GM12878 (cell line): ENCODE results near the gene DOLPP1.

Experiments
- CHD4 ChIP-seq: fragments of 200-600 bp; sonication (generic); IDR thresholded peaks from 2 replicates; pipeline ENCODE4 v1.6.1; 2016; ENCODE audit warnings: mild to moderate bottlenecking
- EP300 ChIP-seq, 2 experiments: fragments of 150-350 bp in 1 of 2; IDR thresholded peaks; 2 replicates each; pipeline ENCODE4 v1.6.1; 2011 to 2012; ENCODE audit warnings: low read depth in 2 of 2, low read length in 2 of 2, borderline replicate concordance in 1 of 2, improper control_type of control experiment in 1 of 2, inconsistent platforms in 1 of 2; ENCODE audit not compliant: control insufficient read depth in 1 of 2
- IRF4 ChIP-seq: IDR thresholded peaks from 2 replicates; pipeline ENCODE4 v1.6.1; 2011; ENCODE audit warnings: low read depth, low read length
- JUNB ChIP-seq: IDR thresholded peaks from 2 replicates; pipeline ENCODE4 v1.6.1; 2016; ENCODE audit warnings: antibody characterized with exemption, mild to moderate bottlenecking
- MYC ChIP-seq: IDR thresholded peaks from 2 replicates; pipeline ENCODE4 v1.6.1; 2011; ENCODE audit warnings: mild to moderate bottlenecking, low read length, moderate library complexity, inconsistent platforms; ENCODE audit not compliant: insufficient read depth, insufficient replicate concordance, insufficient read length, severe bottlenecking
- POLR2AphosphoS5 ChIP-seq: IDR thresholded peaks from 2 replicates; pipeline ENCODE4 v1.6.1; 2011; ENCODE audit warnings: mild to moderate bottlenecking, low read length, inconsistent platforms
- SIN3A ChIP-seq: IDR thresholded peaks from 2 replicates; pipeline ENCODE4 v1.6.1; 2012; ENCODE audit warnings: low read depth, low read length, improper control_type of control experiment
- SREBF2 ChIP-seq: IDR thresholded peaks from 2 replicates; pipeline ENCODE4 v1.6.1; 2012; ENCODE audit warnings: mild to moderate bottlenecking, low read length
- TF ChIP-seq, protein P1 (sequence below), 3 experiments: IDR thresholded peaks in 2 of 3; conservative IDR thresholded peaks in 1 of 3; 2 replicates each; pipeline ENCODE4 v1.5.1; 2011; ENCODE audit warnings: low read depth in 3 of 3, low read length in 3 of 3, mild to moderate bottlenecking in 3 of 3, control low read depth in 2 of 3, moderate library complexity in 2 of 3, inconsistent platforms in 1 of 3, mixed read lengths in 1 of 3; ENCODE audit not compliant: control insufficient read depth in 2 of 3, insufficient read depth in 1 of 3; ENCODE audit errors: extremely low read depth in 1 of 3
- TF ChIP-seq, protein P2 (sequence below): fragments of 150-350 bp; IDR thresholded peaks from 2 replicates; pipeline ENCODE4 v1.6.1; 2014; ENCODE audit warnings: mild to moderate bottlenecking, low read depth, low read length
- TF ChIP-seq, protein P3 (sequence below): IDR thresholded peaks from 2 replicates; pipeline ENCODE4 v1.6.1; 2012; ENCODE audit warnings: improper control_type of control experiment, low read depth, low read length; ENCODE audit not compliant: insufficient replicate concordance

DNA sequence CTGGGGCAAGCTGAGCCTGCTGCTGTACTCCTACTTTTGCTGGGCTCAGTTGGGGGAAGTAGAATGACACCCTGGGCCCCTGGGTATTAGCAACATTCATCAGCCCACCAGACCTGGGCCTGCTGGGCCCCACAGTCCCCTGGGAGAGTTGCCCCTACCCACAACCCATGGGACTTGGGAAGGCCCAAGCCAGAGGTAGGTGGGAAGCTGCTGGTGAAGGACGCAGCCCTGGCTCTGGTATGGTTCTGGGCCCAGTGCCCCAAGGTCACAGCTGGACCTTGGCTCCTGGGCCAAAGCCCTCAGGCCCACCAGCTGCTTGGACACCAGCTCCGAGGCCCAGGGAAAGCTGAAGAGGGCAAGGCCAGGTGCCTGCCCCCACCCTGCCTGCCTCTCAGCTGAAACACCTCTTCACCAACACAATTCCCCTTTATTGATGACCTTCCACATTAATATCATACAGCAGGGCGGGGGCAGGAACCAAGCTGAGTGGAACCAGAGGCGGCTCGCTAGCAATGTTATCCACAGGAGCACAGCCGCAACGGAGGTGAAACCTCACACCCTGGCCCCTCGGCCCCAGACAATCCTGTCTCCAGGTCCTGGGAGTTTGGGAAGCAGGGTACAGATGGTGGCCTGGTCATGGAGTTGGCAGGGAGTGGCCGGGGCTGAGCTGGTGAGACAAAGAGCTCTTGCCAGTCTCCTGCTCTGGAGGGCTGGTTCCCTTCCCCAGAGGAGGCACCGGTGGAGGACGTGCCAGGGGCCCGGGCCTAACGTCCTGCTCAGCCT is 13.7 kb downstream of the DOLPP1 start:
- TF ChIP-seq, protein P1, sequence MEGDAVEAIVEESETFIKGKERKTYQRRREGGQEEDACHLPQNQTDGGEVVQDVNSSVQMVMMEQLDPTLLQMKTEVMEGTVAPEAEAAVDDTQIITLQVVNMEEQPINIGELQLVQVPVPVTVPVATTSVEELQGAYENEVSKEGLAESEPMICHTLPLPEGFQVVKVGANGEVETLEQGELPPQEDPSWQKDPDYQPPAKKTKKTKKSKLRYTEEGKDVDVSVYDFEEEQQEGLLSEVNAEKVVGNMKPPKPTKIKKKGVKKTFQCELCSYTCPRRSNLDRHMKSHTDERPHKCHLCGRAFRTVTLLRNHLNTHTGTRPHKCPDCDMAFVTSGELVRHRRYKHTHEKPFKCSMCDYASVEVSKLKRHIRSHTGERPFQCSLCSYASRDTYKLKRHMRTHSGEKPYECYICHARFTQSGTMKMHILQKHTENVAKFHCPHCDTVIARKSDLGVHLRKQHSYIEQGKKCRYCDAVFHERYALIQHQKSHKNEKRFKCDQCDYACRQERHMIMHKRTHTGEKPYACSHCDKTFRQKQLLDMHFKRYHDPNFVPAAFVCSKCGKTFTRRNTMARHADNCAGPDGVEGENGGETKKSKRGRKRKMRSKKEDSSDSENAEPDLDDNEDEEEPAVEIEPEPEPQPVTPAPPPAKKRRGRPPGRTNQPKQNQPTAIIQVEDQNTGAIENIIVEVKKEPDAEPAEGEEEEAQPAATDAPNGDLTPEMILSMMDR (IDR thresholded peaks at IDR 0.05 in 2 of 3, conservative IDR thresholded peaks at IDR 0.05 in 1 of 3; ENCODE audit: control insufficient read depth in 2 of 3, extremely low read depth in 1 of 3, insufficient read depth in 1 of 3, low read depth in 3 of 3, low read length in 3 of 3): no peak
- TF ChIP-seq SIN3A: no peak
- no peak for TF ChIP-seq MYC
- no peak for TF ChIP-seq IRF4
- TF ChIP-seq, protein P2, sequence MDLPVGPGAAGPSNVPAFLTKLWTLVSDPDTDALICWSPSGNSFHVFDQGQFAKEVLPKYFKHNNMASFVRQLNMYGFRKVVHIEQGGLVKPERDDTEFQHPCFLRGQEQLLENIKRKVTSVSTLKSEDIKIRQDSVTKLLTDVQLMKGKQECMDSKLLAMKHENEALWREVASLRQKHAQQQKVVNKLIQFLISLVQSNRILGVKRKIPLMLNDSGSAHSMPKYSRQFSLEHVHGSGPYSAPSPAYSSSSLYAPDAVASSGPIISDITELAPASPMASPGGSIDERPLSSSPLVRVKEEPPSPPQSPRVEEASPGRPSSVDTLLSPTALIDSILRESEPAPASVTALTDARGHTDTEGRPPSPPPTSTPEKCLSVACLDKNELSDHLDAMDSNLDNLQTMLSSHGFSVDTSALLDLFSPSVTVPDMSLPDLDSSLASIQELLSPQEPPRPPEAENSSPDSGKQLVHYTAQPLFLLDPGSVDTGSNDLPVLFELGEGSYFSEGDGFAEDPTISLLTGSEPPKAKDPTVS: no peak
- TF ChIP-seq POLR2AphosphoS5: no peak
- no peak for TF ChIP-seq SREBF2
- TF ChIP-seq, protein P3, sequence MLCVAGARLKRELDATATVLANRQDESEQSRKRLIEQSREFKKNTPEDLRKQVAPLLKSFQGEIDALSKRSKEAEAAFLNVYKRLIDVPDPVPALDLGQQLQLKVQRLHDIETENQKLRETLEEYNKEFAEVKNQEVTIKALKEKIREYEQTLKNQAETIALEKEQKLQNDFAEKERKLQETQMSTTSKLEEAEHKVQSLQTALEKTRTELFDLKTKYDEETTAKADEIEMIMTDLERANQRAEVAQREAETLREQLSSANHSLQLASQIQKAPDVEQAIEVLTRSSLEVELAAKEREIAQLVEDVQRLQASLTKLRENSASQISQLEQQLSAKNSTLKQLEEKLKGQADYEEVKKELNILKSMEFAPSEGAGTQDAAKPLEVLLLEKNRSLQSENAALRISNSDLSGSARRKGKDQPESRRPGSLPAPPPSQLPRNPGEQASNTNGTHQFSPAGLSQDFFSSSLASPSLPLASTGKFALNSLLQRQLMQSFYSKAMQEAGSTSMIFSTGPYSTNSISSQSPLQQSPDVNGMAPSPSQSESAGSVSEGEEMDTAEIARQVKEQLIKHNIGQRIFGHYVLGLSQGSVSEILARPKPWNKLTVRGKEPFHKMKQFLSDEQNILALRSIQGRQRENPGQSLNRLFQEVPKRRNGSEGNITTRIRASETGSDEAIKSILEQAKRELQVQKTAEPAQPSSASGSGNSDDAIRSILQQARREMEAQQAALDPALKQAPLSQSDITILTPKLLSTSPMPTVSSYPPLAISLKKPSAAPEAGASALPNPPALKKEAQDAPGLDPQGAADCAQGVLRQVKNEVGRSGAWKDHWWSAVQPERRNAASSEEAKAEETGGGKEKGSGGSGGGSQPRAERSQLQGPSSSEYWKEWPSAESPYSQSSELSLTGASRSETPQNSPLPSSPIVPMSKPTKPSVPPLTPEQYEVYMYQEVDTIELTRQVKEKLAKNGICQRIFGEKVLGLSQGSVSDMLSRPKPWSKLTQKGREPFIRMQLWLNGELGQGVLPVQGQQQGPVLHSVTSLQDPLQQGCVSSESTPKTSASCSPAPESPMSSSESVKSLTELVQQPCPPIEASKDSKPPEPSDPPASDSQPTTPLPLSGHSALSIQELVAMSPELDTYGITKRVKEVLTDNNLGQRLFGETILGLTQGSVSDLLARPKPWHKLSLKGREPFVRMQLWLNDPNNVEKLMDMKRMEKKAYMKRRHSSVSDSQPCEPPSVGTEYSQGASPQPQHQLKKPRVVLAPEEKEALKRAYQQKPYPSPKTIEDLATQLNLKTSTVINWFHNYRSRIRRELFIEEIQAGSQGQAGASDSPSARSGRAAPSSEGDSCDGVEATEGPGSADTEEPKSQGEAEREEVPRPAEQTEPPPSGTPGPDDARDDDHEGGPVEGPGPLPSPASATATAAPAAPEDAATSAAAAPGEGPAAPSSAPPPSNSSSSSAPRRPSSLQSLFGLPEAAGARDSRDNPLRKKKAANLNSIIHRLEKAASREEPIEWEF: no peak
- TF ChIP-seq EP300 (IDR thresholded peaks at IDR 0.05; ENCODE audit: borderline replicate concordance in 1 of 2, control insufficient read depth in 1 of 2, low read depth in 2 of 2, low read length in 2 of 2): no peak
- TF ChIP-seq CHD4: no peak
- no peak for TF ChIP-seq JUNB
